HepG2 (cell line): ENCODE data around the gene CAPN10. TPM values are rescaled to one million over a fixed set of nuclear protein-coding genes. Genes with fewer than 3 reads are reported as not detected.
A peak's percentile ranks its signal among the peaks of the same experiment; 100 is the strongest.

ENCODE experiments used
- CC2D1A ChIP-seq: sonication (generic); formaldehyde crosslinking; IDR thresholded peaks from 2 replicates; pipeline ENCODE4 v1.8.1; 2023; ENCODE audit warnings: mild to moderate bottlenecking, missing genetic modification reagents
- CREBL2 ChIP-seq: sonication (generic); formaldehyde crosslinking; IDR thresholded peaks from 2 replicates; pipeline ENCODE4 v1.8.1; 2023; ENCODE audit warnings: missing genetic modification reagents, mild to moderate bottlenecking, borderline replicate concordance
- LCORL ChIP-seq, 2 experiments: fragments of 450-650 bp in 1 of 2; sonication (generic) in 1 of 2; formaldehyde crosslinking in 1 of 2; IDR thresholded peaks; 2 replicates each; pipeline versions ENCODE4 v1.5.0 to v1.6.1; 2017 to 2020; ENCODE audit warnings: antibody characterized with exemption in 1 of 2, missing genetic modification reagents in 1 of 2
- PCBP1 ChIP-seq: fragments of 200-400 bp; formaldehyde crosslinking; IDR thresholded peaks from 2 replicates; pipeline ENCODE4 v1.6.1; 2017; ENCODE audit warnings: mild to moderate bottlenecking, low read depth, low read length, borderline replicate concordance
- REL ChIP-seq: sonication (generic); formaldehyde crosslinking; conservative IDR thresholded peaks from 2 replicates; pipeline ENCODE4 v1.8.0; 2022; ENCODE audit warnings: mild to moderate bottlenecking, missing genetic modification reagents, moderate library complexity
- SUZ12 ChIP-seq: fragments of 150-350 bp; IDR thresholded peaks from 2 replicates; pipeline ENCODE4 v1.6.1; 2014; ENCODE audit warnings: low read depth, low read length
- ZBTB26 ChIP-seq: IDR thresholded peaks from 2 replicates; pipeline ENCODE4 v1.6.1; 2016; ENCODE audit warnings: missing compliant biosample characterization, missing genetic modification reagents, borderline replicate concordance
- ZKSCAN8 ChIP-seq: IDR thresholded peaks from 2 replicates; pipeline ENCODE4 v1.6.1; 2016; ENCODE audit warnings: borderline replicate concordance, missing genetic modification reagents, missing compliant biosample characterization
- ZMAT3 ChIP-seq: sonication (generic); formaldehyde crosslinking; conservative IDR thresholded peaks from 2 replicates; pipeline ENCODE4 v1.7.0; 2021; ENCODE audit warnings: missing genetic modification reagents
- ZNF12 ChIP-seq: sonication (generic); formaldehyde crosslinking; IDR thresholded peaks from 2 replicates; pipeline ENCODE4 v1.5.0; 2020; ENCODE audit warnings: missing genetic modification reagents
- ZNF121 ChIP-seq: sonication (generic); formaldehyde crosslinking; IDR thresholded peaks from 2 replicates; pipeline ENCODE4 v1.5.0; 2020; ENCODE audit warnings: mild to moderate bottlenecking, missing genetic modification reagents
- ZNF160 ChIP-seq: sonication (generic); formaldehyde crosslinking; IDR thresholded peaks from 2 replicates; pipeline ENCODE4 v1.8.0; 2022; ENCODE audit warnings: mild to moderate bottlenecking, inconsistent platforms, missing genetic modification reagents
- ZNF333 ChIP-seq: sonication (generic); formaldehyde crosslinking; IDR thresholded peaks from 2 replicates; pipeline ENCODE4 v1.4.0; 2020; ENCODE audit warnings: mild to moderate bottlenecking, missing genetic modification reagents, borderline replicate concordance
- ZNF605 ChIP-seq: sonication (generic); formaldehyde crosslinking; IDR thresholded peaks from 2 replicates; pipeline ENCODE4 v1.8.0; 2022; ENCODE audit warnings: mild to moderate bottlenecking, missing genetic modification reagents
- polyA plus RNA-seq, 8 experiments: library from polyadenylated mRNA; depleted of rRNA in 3 of 8; stranded (reverse) in 7 of 8; unstranded in 1 of 8; fragments of >200 nt; fragmentation: Illumina TruSeq in 4 of 8; extraction: Trizol in 4 of 8; gene quantifications; 2 replicates each; pipeline versions ENCODE4 v1.2.1 to v1.2.3, GENCODE V29; 2011 to 2016; ENCODE audit warnings: low read depth in 4 of 8, missing spikeins in 1 of 8, mixed read lengths in 1 of 8; ENCODE audit not compliant: insufficient read depth in 1 of 8
- total RNA-seq, 5 experiments: library from RNA; depleted of rRNA; stranded (reverse); fragments of >200 nt; fragmentation: Illumina TruSeq; extraction: Trizol; gene quantifications; 2 replicates each; pipeline ENCODE4 v1.2.3, GENCODE V29; 2016; ENCODE audit warnings: low read depth in 1 of 5
- TF ChIP-seq, protein P1 (sequence below), 2 experiments: sonication (generic) in 1 of 2; formaldehyde crosslinking in 1 of 2; IDR thresholded peaks; 2 replicates each; pipeline versions ENCODE4 v1.6.1 to v1.9.0; 2014 to 2022; ENCODE audit warnings: antibody characterized with exemption in 1 of 2, borderline replicate concordance in 1 of 2, inconsistent platforms in 1 of 2, low read depth in 1 of 2, missing genetic modification reagents in 1 of 2
- TF ChIP-seq, protein P2 (sequence below): IDR thresholded peaks from 2 replicates; pipeline ENCODE4 v1.6.1; 2016; ENCODE audit warnings: missing genetic modification reagents, missing compliant biosample characterization

CAPN10 gene
- total and polyA plus RNA-seq, 2 of the 13 experiments (the other 11 are each of a cell fraction or from before 2014, with no cell fraction given), result 27.6 to 32.4 TPM

DNA sequence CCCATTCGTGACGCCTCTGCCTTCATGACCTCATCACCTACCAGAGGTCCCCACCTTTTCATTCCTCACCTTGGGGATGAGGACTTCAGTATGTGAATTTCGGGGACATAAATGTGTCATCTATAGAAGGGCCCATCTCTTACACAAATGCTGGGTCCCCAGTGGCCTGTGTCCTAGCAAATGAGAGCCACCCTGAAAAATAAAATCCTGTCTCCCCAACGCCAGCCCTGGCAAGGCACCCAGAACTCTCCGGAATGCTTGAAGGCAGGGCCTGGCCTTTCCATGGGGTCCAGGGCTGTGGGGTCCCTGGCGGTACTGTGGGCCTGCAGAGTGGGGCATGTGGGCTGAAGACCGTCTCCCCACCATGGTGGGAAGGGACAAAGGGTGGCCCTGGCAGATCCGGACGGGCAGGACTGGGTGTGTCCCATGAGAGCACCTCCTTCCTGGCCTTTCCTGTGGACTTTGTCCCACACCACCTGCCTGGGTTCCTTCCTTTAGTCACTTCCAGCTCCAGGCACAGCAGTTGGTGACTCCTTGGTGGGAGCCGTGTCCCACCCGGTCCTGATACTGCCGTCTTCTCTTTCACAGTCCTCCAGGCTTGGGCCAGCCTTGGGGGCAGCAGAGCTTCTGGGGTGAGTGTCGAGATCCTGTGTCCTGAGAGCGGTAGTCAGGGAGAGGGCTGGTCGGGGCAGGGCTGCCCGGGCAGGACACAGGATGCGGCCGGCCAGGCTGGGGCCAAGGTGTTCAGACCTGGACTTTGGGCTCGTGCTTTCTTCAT, 18.6 kb downstream of the CAPN10 start (continued):
- TF ChIP-seq, protein P1, sequence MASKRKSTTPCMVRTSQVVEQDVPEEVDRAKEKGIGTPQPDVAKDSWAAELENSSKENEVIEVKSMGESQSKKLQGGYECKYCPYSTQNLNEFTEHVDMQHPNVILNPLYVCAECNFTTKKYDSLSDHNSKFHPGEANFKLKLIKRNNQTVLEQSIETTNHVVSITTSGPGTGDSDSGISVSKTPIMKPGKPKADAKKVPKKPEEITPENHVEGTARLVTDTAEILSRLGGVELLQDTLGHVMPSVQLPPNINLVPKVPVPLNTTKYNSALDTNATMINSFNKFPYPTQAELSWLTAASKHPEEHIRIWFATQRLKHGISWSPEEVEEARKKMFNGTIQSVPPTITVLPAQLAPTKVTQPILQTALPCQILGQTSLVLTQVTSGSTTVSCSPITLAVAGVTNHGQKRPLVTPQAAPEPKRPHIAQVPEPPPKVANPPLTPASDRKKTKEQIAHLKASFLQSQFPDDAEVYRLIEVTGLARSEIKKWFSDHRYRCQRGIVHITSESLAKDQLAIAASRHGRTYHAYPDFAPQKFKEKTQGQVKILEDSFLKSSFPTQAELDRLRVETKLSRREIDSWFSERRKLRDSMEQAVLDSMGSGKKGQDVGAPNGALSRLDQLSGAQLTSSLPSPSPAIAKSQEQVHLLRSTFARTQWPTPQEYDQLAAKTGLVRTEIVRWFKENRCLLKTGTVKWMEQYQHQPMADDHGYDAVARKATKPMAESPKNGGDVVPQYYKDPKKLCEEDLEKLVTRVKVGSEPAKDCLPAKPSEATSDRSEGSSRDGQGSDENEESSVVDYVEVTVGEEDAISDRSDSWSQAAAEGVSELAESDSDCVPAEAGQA (IDR thresholded peaks at IDR 0.05; ENCODE audit: low read depth), result no peak; the same call in none of the 2 replicates
- TF ChIP-seq, protein P1 (CRISPR knock-in tag; IDR thresholded peaks at IDR 0.05; ENCODE audit: borderline replicate concordance), result no peak
- 0 out of 2 replicates have a peak, but pooled peaks have one; percentile 36 for TF ChIP-seq CC2D1A (CRISPR knock-in tag)
- peak; percentile 64; the same call in 1 of the 2 replicates for TF ChIP-seq ZNF121
- TF ChIP-seq ZBTB26, result 0 out of 2 replicates have a peak, but pooled peaks have one; percentile 44
- no peak; the same call in 1 of the 2 replicates for TF ChIP-seq ZNF605 (CRISPR knock-in tag)
- 0 out of 2 replicates have a peak, but pooled peaks have one; percentile 55 for TF ChIP-seq ZNF160 (CRISPR knock-in tag)
- peak; percentile 91 for TF ChIP-seq ZNF333 (CRISPR knock-in tag)
- peak; percentile 75; the same call in 1 of the 2 replicates for TF ChIP-seq ZMAT3 (CRISPR knock-in tag)
- TF ChIP-seq LCORL (IDR thresholded peaks at IDR 0.05), result no peak
- TF ChIP-seq LCORL (CRISPR knock-in tag; IDR thresholded peaks at IDR 0.05), result peak; percentile 73
- TF ChIP-seq ZNF12 (CRISPR knock-in tag), result peak; percentile 54
- peak; percentile 59 for TF ChIP-seq REL (CRISPR knock-in tag)
- no peak for TF ChIP-seq SUZ12
- TF ChIP-seq PCBP1, result no peak
- no peak for TF ChIP-seq CREBL2 (CRISPR knock-in tag)
- TF ChIP-seq, protein P2, sequence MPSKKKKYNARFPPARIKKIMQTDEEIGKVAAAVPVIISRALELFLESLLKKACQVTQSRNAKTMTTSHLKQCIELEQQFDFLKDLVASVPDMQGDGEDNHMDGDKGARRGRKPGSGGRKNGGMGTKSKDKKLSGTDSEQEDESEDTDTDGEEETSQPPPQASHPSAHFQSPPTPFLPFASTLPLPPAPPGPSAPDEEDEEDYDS (CRISPR knock-in tag), result peak; percentile 79; the same call in 1 of the 2 replicates
- peak; percentile 64; the same call in 1 of the 2 replicates for TF ChIP-seq ZKSCAN8 (CRISPR knock-in tag)
